SIG-M5 treated with dmso at 0.1 percent for 504 hours (cell line): ENCODE results near the gene SLC7A5.
"Not testable (repeated sequence)": the region's sequence is repeated elsewhere in the genome, so short reads cannot be mapped to it uniquely, and the experiment has no call there.

Experiments
- DNase-seq: peaks from one replicate; lab custom pipeline; 2025; ENCODE audit not compliant: unreplicated experiment; lab: John Stamatoyannopoulos, UW

The SLC7A5 gene

GRCh38 chr16:87824016-87824990 lies 45.0 kb downstream of the SLC7A5 start:
- no peak for DNase-seq

GRCh38 chr16:87823181-87823929 lies 46.0 kb downstream of the SLC7A5 start:
- DNase-seq: no peak

DNA sequence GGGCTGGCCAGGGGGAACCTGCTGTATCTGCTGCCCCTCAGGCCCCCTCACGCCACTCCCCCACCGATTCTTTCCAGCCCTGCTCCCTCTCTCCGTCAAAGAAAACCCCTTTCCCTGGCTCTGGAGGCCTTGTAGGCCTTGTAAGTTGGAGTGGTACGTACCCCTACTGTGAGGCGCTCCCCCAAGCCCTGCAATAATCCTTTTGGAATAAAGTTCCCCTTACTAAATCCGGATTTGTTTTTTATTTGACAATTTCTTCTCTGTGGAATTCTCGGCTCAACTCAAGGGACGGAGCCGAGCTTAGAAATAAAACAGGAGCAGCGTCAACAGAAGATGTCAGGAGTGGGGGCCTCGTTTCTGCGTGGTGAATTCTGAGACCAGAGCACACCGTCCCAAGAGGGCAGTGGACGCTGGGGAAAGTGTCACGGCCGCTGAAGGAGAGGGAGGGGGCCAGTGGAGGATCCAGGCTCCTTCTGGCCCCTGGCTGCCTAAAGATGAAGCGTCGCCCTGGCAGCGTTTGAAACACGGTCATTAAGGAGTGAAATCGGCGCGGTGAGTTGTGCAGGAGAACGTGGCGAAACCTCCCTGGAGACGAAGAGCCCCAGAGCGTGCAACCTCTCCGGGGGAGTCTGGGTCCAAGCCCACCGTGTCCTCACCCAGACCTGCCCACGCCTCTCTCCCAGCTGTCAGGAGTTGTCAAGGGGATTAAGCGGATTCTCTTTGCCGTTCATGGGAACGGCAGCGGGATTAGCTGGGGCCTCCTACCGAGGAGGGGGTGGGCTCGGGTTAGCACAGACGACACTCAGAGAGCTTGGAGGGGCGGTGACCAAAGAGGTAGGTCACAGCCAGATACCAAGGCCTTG lies 47.0 kb downstream of the SLC7A5 start:
- DNase-seq: no peak

- DNase-seq: no peak
Observed at GRCh38 chr16:87821376-87822107, 47.8 kb downstream of the SLC7A5 start.

GRCh38 chr16:87819983-87820382 lies 49.3 kb downstream of the SLC7A5 start:
- DNase-seq: no peak

DNA sequence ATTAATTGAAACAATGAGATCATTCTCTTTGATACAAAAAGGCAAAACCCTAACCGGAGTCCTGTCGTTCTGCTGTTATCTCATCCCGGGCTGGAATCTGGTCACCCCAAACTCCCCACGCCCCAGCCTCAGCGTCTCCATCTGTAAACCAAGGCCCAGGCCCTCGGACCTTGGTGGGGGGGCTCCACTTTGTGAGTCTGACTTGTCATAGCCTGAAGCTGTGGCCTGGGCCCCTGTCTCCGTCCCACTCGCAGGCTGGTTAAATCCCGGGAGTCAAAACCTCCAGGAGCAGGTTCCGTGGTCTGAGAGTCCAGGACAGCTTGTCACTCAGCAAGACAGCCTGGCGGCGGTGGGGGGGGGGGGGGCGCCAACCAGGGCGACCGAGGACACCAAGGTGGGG lies 50.0 kb downstream of the SLC7A5 start:
- DNase-seq: no peak

DNA sequence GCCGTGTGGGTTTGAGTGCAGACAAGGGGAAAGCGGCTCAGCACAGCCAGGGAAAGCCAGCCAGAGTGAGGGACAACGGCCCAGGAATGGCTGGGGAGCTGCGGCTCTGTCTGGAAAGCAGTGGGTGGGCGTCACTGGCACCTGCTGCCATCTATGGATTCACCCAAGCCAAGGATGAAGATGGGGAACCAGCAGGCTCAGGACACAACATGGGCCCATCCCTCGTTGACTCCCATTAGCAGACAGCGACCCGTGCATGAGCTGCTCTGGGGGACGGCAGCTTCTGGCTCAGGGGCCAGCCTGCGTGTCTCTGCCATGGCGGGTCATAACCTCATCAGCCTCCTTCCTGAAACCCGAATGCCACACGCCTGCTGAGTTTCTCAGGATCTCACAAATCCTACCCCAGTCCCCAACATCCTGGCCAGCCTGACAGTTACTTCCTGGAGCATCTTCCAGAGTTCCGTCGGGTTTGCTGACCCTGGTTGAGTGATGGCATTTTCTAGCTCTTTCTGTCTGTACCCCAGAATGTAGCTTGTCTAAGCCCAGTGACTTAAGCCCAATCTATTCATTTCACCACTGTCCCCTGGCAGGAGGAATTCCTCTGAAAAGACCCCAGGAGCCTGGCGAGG lies 50.7 kb downstream of the SLC7A5 start:
- DNase-seq: no peak

GRCh38 chr16:87817910-87818309 lies 51.4 kb downstream of the SLC7A5 start:
- no peak for DNase-seq

DNA sequence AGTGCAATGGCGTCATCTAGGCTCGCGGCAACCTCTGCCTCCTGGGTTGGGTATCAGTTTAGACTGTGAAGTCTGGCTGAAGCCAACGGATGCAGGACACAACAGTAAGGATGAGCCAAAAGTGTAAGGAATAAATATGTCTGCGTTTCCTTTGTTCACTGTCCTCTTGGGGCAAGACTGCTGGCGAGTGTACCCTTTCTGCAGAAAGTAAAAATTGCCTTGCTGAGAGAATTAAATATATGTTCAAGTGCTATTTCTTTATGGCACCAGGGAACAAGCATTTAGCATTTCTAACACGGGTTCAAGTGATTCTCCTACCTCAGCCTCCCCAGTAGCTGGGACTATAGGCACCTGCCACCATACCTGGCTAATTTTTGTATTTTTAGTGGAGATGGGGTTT lies 51.9 kb downstream of the SLC7A5 start:
- not testable (repeated sequence) for DNase-seq

- no peak for DNase-seq
Observed at GRCh38 chr16:87816507-87817100, 52.7 kb downstream of the SLC7A5 start.

- no peak for DNase-seq
Observed at GRCh38 chr16:87815567-87815966, 53.7 kb downstream of the SLC7A5 start.

DNA sequence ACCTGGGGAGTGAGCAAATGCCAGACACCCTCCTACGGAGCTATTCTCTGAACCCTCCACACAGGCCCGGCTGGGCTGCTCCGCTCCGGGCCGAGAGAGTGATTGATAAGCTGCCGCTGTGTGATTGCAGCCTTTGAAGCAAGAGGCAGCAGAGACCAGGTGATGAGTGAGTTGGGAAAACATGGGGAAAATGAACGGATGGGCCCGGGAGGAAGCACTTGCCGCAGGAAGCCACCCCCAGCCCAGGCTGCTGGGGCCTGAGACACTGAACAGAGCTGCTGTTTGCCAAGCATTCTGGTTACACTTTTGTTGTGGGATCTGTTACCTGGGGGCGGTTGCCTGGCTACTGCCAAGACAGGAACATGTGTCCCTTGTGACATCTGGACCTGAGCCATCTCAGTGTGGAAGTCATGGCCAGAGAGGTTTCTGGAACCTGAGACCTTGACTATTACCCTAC lies 57.1 kb downstream of the SLC7A5 start:
- no peak for DNase-seq

DNA sequence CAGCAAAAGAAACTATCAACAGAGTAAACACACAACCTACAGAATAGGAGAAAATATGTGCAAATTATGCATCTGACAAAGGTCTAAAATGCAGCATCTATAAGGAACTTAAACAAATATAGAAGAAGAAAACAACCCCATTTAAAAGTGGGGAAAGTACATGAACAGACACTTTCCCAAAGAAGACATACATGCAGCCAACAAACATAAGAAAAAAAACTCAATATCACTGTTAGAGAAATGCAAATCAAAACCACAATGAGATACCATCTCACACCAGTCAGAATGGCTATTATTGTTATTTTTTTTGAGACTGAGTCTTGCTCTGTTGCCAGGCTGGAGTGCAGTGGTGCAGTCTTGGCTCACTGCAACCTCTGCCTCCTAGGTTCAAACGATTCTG lies 57.9 kb downstream of the SLC7A5 start:
- not testable (repeated sequence) for DNase-seq

GRCh38 chr16:87809150-87809902 lies 60.0 kb downstream of the SLC7A5 start:
- DNase-seq: peak; percentile 52

DNA sequence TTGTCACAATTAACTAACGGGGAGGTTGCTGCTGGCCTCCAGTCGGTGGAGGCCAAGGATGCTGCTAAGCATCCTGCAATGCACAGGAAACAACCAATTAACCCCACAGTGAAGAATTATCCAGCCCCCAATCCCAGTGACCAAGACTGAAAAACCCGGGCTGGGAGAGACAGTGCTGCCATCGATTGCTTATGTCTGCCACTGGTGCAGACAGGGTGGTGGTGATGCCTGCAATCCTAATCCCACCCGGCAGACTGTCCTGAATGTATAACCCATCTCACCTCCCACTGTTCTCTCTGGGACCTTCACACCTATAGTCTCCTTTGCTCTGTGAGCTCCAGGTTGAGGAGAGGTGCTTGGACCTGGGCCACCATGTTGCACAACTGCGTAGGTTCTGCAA lies 61.2 kb downstream of the SLC7A5 start:
- no peak for DNase-seq

DNA sequence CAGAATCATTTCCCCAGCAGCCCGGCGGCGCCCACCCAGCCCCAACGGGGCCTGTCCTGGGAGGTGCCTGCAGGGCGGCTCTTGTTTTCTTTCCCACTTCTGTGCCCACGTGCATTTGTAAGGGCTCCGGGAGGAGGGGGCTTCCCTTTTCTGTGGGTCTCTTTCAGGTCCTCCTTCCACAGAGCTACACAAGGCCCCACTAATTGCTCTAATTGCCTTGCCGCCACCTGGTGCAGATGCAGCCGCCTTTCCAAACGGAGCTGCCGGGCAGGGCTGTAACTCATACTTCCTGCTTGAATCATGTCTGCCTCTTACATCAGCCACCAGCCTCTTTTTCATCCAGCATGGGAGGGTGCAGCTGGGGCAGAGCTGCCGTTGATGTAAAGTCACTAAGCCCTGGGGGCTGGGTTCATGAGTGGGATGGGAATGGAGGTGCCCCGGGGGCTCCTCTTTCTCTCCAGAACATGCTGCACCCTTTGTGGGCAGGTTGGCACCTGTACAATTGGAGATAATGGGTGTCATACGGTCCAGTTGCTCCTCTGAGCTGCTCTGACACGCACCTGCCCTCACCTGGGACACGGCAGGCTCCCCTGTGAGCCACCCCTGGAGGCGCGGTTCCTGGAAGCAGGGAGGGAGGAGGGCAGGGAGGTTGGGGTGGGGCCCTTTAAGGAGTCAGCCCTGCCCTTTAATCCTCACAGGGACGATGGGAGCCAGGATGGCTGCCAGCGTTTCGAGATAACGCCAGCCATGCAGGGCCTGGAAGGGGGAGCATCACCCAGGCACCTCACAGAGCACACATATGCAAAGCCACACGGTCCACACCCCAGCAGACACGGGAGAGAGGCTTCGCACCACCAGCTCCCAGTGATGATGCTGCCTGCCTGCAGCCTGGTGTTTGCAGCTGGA lies 62.4 kb downstream of the SLC7A5 start:
- peak; percentile 79 for DNase-seq

- DNase-seq: no peak
Observed at GRCh38 chr16:87806261-87806640, 63.1 kb downstream of the SLC7A5 start.

GRCh38 chr16:87803385-87803784 lies 65.9 kb downstream of the SLC7A5 start:
- DNase-seq: no peak
